ENCODE data around the gene STAC3. TPM values are rescaled to one million over a fixed set of nuclear protein-coding genes. Genes with fewer than 3 reads are reported as not detected.

The STAC3 gene
- total RNA-seq, 2 donors from 2014 or later: 5.9 to 6.8 TPM

- H3K4me3 Mint-ChIP-seq: no peak overlapping the region
- peaks cover 33% of the 10 kb centered on the region for H3K4me1 Mint-ChIP-seq
- Histone ChIP-seq H3K4me3 (ENCODE audit: low read length) (no peak overlapping the region), H3K27ac (ENCODE audit: low read depth, low read length) (no peak overlapping the region), H3K36me3 (ENCODE audit: control insufficient read depth, insufficient read depth, low read length) (no peaks in the 10 kb centered on the region), H3K9me3 (ENCODE audit: control insufficient read depth, low read length) (no peaks in the 10 kb centered on the region), H3K9ac (ENCODE audit: extremely low read depth, low read length, poor library complexity, severe bottlenecking) (no peak overlapping the region), H3K4me1 (ENCODE audit: control insufficient read depth, insufficient read depth, low read length) (peaks cover 1% of the 10 kb centered on the region), H3K27me3 (ENCODE audit: control insufficient read depth, insufficient read depth, low read length, poor library complexity, severe bottlenecking) (peaks cover 86% of the 10 kb centered on the region)
- WGBS, 2 experiments (ENCODE audit: insufficient coverage in 1 of 2, insufficient read length in 1 of 2): 65 to 85% methylated on average over 14 to 30 of the region's 30 CpGs
- no peaks in the 10 kb centered on the region for H3K9me3 Mint-ChIP-seq
- TF ChIP-seq CTCF (conservative IDR thresholded peaks at IDR 0.05): no peak
- DNase-seq: no peak
- no peaks in the 10 kb centered on the region for H3K36me3 Mint-ChIP-seq (ENCODE audit: low read depth)
- H3K27me3 Mint-ChIP-seq (ENCODE audit: insufficient read depth): peaks cover 85% of the 10 kb centered on the region
- H3K27ac Mint-ChIP-seq: no peak overlapping the region
Measured at GRCh38 chr12:57224278-57224972, 26.6 kb downstream of the STAC3 start.

- Histone ChIP-seq H3K9me3 (ENCODE audit: control insufficient read depth, low read length) (no peaks in the 10 kb centered on the region), H3K4me1 (ENCODE audit: control insufficient read depth, insufficient read depth, low read length) (peaks cover 4% of the 10 kb centered on the region), H3K27ac (ENCODE audit: low read depth, low read length) (no peak overlapping the region), H3K36me3 (ENCODE audit: control insufficient read depth, insufficient read depth, low read length) (no peaks in the 10 kb centered on the region), H3K9ac (ENCODE audit: extremely low read depth, low read length, poor library complexity, severe bottlenecking) (no peak overlapping the region), H3K4me3 (ENCODE audit: low read length) (no peak overlapping the region), H3K27me3 (ENCODE audit: control insufficient read depth, insufficient read depth, low read length, poor library complexity, severe bottlenecking) (peaks cover 95% of the 10 kb centered on the region)
- no peak for DNase-seq
- no peaks in the 10 kb centered on the region for H3K36me3 Mint-ChIP-seq (ENCODE audit: low read depth)
- H3K4me3 Mint-ChIP-seq: no peak overlapping the region
- H3K9me3 Mint-ChIP-seq: no peaks in the 10 kb centered on the region
- H3K27ac Mint-ChIP-seq: no peak overlapping the region
- 71 to 84% methylated on average over 17 to 22 of the region's 22 CpGs for WGBS, 2 experiments (ENCODE audit: insufficient coverage in 1 of 2, insufficient read length in 1 of 2)
- peaks cover 88% of the 10 kb centered on the region for H3K27me3 Mint-ChIP-seq (ENCODE audit: insufficient read depth)
- peaks cover 40% of the 10 kb centered on the region for H3K4me1 Mint-ChIP-seq
- TF ChIP-seq CTCF (conservative IDR thresholded peaks at IDR 0.05): no peak
Measured at GRCh38 chr12:57223191-57224165, 27.5 kb downstream of the STAC3 start.

- Histone ChIP-seq H3K4me3 (ENCODE audit: low read length) (no peak overlapping the region), H3K4me1 (ENCODE audit: control insufficient read depth, insufficient read depth, low read length) (peaks cover 4% of the 10 kb centered on the region), H3K9me3 (ENCODE audit: control insufficient read depth, low read length) (no peaks in the 10 kb centered on the region), H3K9ac (ENCODE audit: extremely low read depth, low read length, poor library complexity, severe bottlenecking) (no peak overlapping the region), H3K36me3 (ENCODE audit: control insufficient read depth, insufficient read depth, low read length) (no peaks in the 10 kb centered on the region), H3K27ac (ENCODE audit: low read depth, low read length) (no peak overlapping the region), H3K27me3 (ENCODE audit: control insufficient read depth, insufficient read depth, low read length, poor library complexity, severe bottlenecking) (peaks cover 100% of the 10 kb centered on the region)
- DNase-seq: no peak
- no peaks in the 10 kb centered on the region for H3K36me3 Mint-ChIP-seq (ENCODE audit: low read depth)
- WGBS, 2 experiments (ENCODE audit: insufficient coverage in 1 of 2, insufficient read length in 1 of 2): 75 to 84% methylated on average over 2 to 13 of the region's 13 CpGs
- peaks cover 44% of the 10 kb centered on the region for H3K4me1 Mint-ChIP-seq
- no peak overlapping the region for H3K4me3 Mint-ChIP-seq
- H3K27ac Mint-ChIP-seq: no peak overlapping the region
- no peaks in the 10 kb centered on the region for H3K9me3 Mint-ChIP-seq
- H3K27me3 Mint-ChIP-seq (ENCODE audit: insufficient read depth): peaks cover 95% of the 10 kb centered on the region
- TF ChIP-seq CTCF (conservative IDR thresholded peaks at IDR 0.05): no peak
Measured at GRCh38 chr12:57222286-57223190, 28.4 kb downstream of the STAC3 start.
